Heart left ventricle (tissue), 16 donors: ENCODE data around the gene PTK6. TPM values are rescaled to one million over a fixed set of nuclear protein-coding genes. Genes with fewer than 3 reads are reported as not detected.
A peak's percentile ranks its signal among the peaks of the same experiment; 100 is the strongest.

Experiments used
- ATAC-seq, 4 donors: fragments of 200-7000 bp; cut with Tn5 transposase; one replicate each; pipeline ENCODE4 v1.9.1; 2020 to 2022; ENCODE audit warnings: moderate library complexity in 4 of 4, mild to moderate bottlenecking in 3 of 4, moderate number of reproducible peaks in 1 of 4
- DNase-seq, 5 donors: peaks; one replicate each; pipeline ENCODE4 v3.0.0-alpha.2; 2020
- H3K27ac ChIP-seq, 12 donors: fragments of 200-600 bp; sonication (generic) in 4 of 12; one replicate each; pipeline versions ENCODE4 v1.5.0 to v1.8.0; 2016 to 2022; ENCODE audit warnings: mild to moderate bottlenecking in 2 of 12
- H3K27me3 ChIP-seq, 9 donors: fragments of 200-600 bp; sonication (generic) in 2 of 9; one replicate each; pipeline versions ENCODE4 v1.5.1 to v1.8.0; 2016 to 2022; ENCODE audit warnings: mild to moderate bottlenecking in 3 of 9
- H3K36me3 ChIP-seq, 9 donors: fragments of 200-600 bp; sonication (generic) in 2 of 9; one replicate each; pipeline versions ENCODE4 v1.5.0 to v1.8.0; 2018 to 2022; ENCODE audit warnings: mild to moderate bottlenecking in 2 of 9
- H3K4me1 ChIP-seq, 12 donors: fragments of 200-600 bp; sonication (generic) in 4 of 12; one replicate each; pipeline versions ENCODE4 v1.5.0 to v1.8.0; 2016 to 2022; ENCODE audit warnings: mild to moderate bottlenecking in 3 of 12
- H3K4me3 ChIP-seq, 12 donors: fragments of 200-600 bp; sonication (generic) in 4 of 12; one replicate each; pipeline versions ENCODE4 v1.5.0 to v1.8.0; 2017 to 2022; ENCODE audit warnings: mild to moderate bottlenecking in 9 of 12, moderate library complexity in 4 of 12
- H3K9me3 ChIP-seq, 12 donors: fragments of 200-600 bp; sonication (generic) in 4 of 12; one replicate each; pipeline versions ENCODE4 v1.5.0 to v1.8.0; 2016 to 2022; ENCODE audit warnings: mild to moderate bottlenecking in 1 of 12
- POLR2A ChIP-seq, 2 donors: fragments of 450-650 bp; IDR thresholded peaks; one replicate each; pipeline ENCODE4 v1.6.1; 2017; ENCODE audit warnings: antibody characterized with exemption in 2 of 2, mild to moderate bottlenecking in 2 of 2, moderate library complexity in 2 of 2
- WGBS, 4 donors: extraction: QIAGEN DNeasy Blood & Tissue Kit in 2 of 4; methylation state at CpG; one replicate each; pipeline versions ENCODE4 v1.1.5 to v1.1.7; 2013 to 2018; 5-methylcytosine and 5-hydroxymethylcytosine counted together
- intact Hi-C, 10 donors: fragments of 100-400 bp; cut with DNase I; formaldehyde crosslinking; loops; one replicate each; pipeline versions ENCODE4 v1.11.1 to v1.14.2; 2022
- polyA plus RNA-seq, 2 donors: library from polyadenylated mRNA; stranded (reverse); fragments of 200-250 nt; gene quantifications; one replicate each; pipeline ENCODE4 v1.2.3, GENCODE V29; 2013
- total RNA-seq, 9 donors: library from RNA; depleted of rRNA in 2 of 9; stranded (reverse); fragments of >200 nt in 2 of 9; fragmentation: NEBNext Ultra II Directional in 3 of 9; extraction: Animal tissue kit (Norgen Biotek cat#: 25700) in 3 of 9; gene quantifications; one replicate each; pipeline versions ENCODE4 v1.1.0 to v1.2.4, GENCODE V29; 2016 to 2023
- TF ChIP-seq, protein P1 (sequence below), 12 donors: fragments of 200-600 bp; sonication (generic) in 4 of 12; IDR thresholded peaks; one replicate each; pipeline versions ENCODE4 v1.5.0 to v1.8.0; 2018 to 2022; ENCODE audit warnings: antibody characterized with exemption in 12 of 12, mild to moderate bottlenecking in 5 of 12
- donor health status: ischemic (EF 13 %, LVEDD 7.1; RV severe dilation, severe dysfunction).
- donor health status: healthy with polysubstance abuse.
- donor health status: DM: no; HTN: yes; CAD: no.
- donor health status: DM: no; HTN: no; CAD: no.
- donor health status: ischemic (EF 25% LVEDD 6.9; RV normal size, moderate dysfunction).
- donor health status: ischemic (EF 25% LVEDD 5.7; RV mildly dilated, moderate dysfunction).
- donor health status: healthy.
- donor health status: DM: yes; HTN: yes; CAD: no.
- donor health status: ischemic (EF 35%, LVEDD 5.7; RV mildly dilated, moderate dysfunction).
- donor health status: nonischemic (EF 11% LVEDD 7.7; RV severe dilation, severe dysfunction).
- donor health status: DM: yes; HTN: yes; CAD: no.
- donor health status: PGD.
- donor health status: ischemic (EF 29% LVEDD 5.4; RV normal size, mild dysfunction).
- donor health status: nonischemic (EF 23%, LVEDD 6.1; RV moderate dilation, normal function).

The PTK6 gene
- total and polyA plus RNA-seq, 11 donors = 0.04 to 0.29 (median 0.12) TPM; not detected in 7

DNA sequence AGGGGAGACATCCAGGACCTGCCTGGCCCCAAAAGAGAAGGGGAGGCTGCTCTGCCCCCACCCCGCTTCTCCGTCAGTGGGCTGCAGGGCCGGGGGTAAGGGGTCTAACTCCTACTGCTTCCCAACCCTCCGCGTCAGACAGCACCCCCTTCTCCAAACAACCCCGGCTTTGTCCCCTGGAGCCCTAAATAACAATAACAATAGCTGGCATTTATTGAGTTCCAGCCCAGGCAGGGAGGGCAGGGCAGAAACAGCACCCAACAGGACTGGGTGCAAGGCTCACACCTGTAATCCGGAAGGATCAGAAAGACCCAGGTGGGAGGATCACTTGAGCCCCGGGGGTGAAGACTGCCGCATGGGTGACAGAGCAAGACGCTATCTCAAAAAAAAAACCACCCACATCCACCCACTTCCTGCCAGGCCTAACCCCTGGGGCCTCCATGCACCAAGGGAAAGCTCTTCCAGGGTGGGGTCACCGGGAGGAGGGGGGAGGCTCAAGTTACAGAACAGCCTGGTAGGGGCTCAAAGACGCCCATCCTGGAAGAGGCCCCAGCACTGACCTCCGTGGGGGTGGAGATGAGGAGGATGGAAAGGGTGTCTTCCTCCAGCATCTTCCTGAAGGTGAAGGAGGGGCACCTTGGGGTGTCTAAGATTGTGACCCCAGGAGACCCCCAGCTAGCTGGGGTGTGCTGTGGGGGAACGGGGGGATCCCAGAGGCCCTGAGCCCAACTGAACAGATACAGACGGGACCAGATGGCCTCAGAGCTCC is 15.5 kb upstream of the PTK6 start:
- DNase-seq (no peak), ATAC-seq (no peak)
- 39 to 66% (median 42%) methylated on average over 13 to 15 of the region's 15 CpGs for WGBS, 4 donors
- Histone ChIP-seq H3K4me3 (no peak overlapping the region), H3K4me1 (peaks cover 0 to 21% (median 8%) of the 10 kb centered on the region in 12 donors), H3K9me3 (no peaks in the 10 kb centered on the region), H3K36me3 (no peaks in the 10 kb centered on the region), H3K27me3 (peaks cover 0 to 19% (median 10%) of the 10 kb centered on the region in 9 donors), H3K27ac (peak overlapping the region in 1 of 12 donors; percentile 42)
- TF ChIP-seq POLR2A (IDR thresholded peaks at IDR 0.05) = no peak
- TF ChIP-seq, protein P1, sequence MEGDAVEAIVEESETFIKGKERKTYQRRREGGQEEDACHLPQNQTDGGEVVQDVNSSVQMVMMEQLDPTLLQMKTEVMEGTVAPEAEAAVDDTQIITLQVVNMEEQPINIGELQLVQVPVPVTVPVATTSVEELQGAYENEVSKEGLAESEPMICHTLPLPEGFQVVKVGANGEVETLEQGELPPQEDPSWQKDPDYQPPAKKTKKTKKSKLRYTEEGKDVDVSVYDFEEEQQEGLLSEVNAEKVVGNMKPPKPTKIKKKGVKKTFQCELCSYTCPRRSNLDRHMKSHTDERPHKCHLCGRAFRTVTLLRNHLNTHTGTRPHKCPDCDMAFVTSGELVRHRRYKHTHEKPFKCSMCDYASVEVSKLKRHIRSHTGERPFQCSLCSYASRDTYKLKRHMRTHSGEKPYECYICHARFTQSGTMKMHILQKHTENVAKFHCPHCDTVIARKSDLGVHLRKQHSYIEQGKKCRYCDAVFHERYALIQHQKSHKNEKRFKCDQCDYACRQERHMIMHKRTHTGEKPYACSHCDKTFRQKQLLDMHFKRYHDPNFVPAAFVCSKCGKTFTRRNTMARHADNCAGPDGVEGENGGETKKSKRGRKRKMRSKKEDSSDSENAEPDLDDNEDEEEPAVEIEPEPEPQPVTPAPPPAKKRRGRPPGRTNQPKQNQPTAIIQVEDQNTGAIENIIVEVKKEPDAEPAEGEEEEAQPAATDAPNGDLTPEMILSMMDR (IDR thresholded peaks at IDR 0.05) = no peak
- intact Hi-C loops = no loop called here

DNA sequence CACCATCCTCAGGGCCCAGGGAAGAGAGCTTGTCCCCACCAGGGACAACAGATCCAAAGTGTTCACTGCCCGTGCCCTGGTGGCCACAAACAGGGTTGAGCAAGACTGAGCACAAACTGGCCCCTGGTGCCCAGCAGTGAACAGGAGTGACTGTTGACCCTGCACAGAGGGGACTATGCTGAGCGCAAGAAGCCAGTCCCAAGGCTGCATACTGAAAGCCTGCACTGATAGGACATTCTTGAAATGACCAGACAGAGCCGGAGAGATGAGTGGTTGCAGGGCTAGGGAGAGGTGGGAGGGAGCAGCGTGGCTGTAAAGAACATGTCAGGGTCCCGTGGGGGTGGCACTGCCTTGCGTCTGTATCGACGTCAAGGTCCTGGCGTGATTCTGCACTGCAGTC is 13.9 kb upstream of the PTK6 start:
- H3K4me3 ChIP-seq = no peak overlapping the region
- H3K27me3 ChIP-seq = peaks cover 0 to 28% (median 17%) of the 10 kb centered on the region in 9 donors
- ATAC-seq = no peak
- H3K4me1 ChIP-seq = peaks cover 0 to 21% (median 8%) of the 10 kb centered on the region in 12 donors
- DNase-seq = no peak
- TF ChIP-seq POLR2A (IDR thresholded peaks at IDR 0.05) = no peak
- TF ChIP-seq, protein P1 (IDR thresholded peaks at IDR 0.05) = no peak
- no peaks in the 10 kb centered on the region for H3K36me3 ChIP-seq
- intact Hi-C loops = no loop called here
- no peaks in the 10 kb centered on the region for H3K9me3 ChIP-seq
- no peak overlapping the region for H3K27ac ChIP-seq
- 30 to 44% (median 33%) methylated on average over 8 to 9 of the region's 9 CpGs for WGBS, 4 donors

DNA sequence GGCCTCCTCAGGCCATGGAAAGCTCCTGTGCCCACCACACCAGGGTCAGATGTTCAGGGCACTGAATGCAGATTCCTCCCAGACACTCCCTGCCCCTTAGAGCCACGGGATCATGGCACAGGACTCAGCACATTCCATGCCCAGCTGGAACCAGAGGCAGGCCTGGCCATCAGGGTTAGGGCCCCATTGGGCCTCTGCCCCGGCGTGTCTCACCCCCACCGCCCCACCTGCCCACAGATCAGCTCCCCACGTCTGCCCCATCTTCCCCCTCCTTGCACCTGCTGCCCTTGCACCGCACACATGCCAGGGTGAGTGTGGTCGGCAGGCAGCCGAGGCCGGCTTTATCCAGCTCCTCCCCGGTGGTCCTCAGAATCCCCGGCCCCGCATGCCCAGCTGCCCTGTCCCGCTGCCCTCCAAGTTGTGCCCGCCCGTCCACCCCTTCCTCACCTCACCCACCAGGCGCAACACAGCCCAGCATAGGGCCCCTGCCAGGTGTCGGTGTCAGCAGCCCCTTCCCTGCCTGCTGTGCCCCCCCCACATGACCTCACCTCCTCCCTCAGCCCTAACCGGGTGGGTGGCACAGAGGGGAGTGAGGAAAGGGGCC is 12.6 kb upstream of the PTK6 start:
- no peak for DNase-seq
- Histone ChIP-seq H3K4me1 (peaks cover 0 to 21% (median 8%) of the 10 kb centered on the region in 12 donors), H3K36me3 (no peaks in the 10 kb centered on the region), H3K4me3 (no peak overlapping the region), H3K27me3 (peaks cover 0 to 33% (median 17%) of the 10 kb centered on the region in 9 donors), H3K9me3 (no peaks in the 10 kb centered on the region), H3K27ac (no peak overlapping the region)
- WGBS, 4 donors = 80 to 90% (median 83%) methylated on average over 18 of the region's 18 CpGs
- intact Hi-C loops = loop anchor here in 2 of 10 donors (10.0 kb wide), 2 partner anchors 65 to 315 kb away; partner anchors contain the start of genes ABHD16B (in 1 of the 2) and TPD52L2 (in 1 of the 2)
- TF ChIP-seq, protein P1 (IDR thresholded peaks at IDR 0.05) = no peak
- TF ChIP-seq POLR2A (IDR thresholded peaks at IDR 0.05) = no peak
- no peak for ATAC-seq

DNA sequence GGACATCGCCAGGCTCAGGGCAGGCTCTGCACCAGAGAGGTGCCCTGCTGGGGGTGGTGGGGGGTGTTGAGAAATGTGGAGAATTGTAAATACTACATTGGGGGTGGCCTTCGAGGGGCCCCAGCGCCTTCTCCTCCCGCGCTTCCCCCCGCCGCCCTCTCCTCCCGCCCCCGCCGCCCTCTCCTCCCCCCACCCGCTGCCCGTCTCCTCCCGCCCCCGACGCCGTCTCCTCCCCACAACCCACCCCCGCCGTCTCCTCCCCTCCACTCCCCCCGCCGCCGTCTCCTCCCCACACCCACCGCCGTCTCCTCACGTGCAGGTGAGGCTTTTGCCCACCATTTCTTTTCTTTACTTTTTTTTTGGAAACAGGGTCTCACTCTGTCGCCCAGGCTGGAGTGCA is 11.8 kb upstream of the PTK6 start:
- intact Hi-C loops = loop anchor here in 2 of 10 donors (10.0 kb wide), 2 partner anchors 66 to 316 kb away; partner anchors contain the start of genes ABHD16B (in 1 of the 2) and TPD52L2 (in 1 of the 2)
- no peaks in the 10 kb centered on the region for H3K36me3 ChIP-seq
- no peaks in the 10 kb centered on the region for H3K9me3 ChIP-seq
- H3K27me3 ChIP-seq = peaks cover 0 to 28% (median 17%) of the 10 kb centered on the region in 9 donors
- peaks cover 0 to 14% (median 4%) of the 10 kb centered on the region in 12 donors for H3K4me1 ChIP-seq
- WGBS, 4 donors = 41 to 61% (median 50%) methylated on average over 2 to 16 of the region's 25 CpGs
- TF ChIP-seq, protein P1 (IDR thresholded peaks at IDR 0.05) = no peak
- no peak for TF ChIP-seq POLR2A (IDR thresholded peaks at IDR 0.05)
- ATAC-seq = no peak
- H3K27ac ChIP-seq = no peak overlapping the region
- no peak for DNase-seq
- no peak overlapping the region for H3K4me3 ChIP-seq
